NT2/D1 (cell line): ENCODE data around the gene PROM1.

Experiments
- DNase-seq: peaks from one replicate; pipeline ENCODE4 v3.0.0-alpha.2; 2011; ENCODE audit warnings: low read depth, low spot score
- H3K27me3 ChIP-seq: 2 replicates; pipeline ENCODE4 v1.6.0; 2011; ENCODE audit warnings: mild to moderate bottlenecking; ENCODE audit not compliant: insufficient read length, insufficient read depth
- H3K36me3 ChIP-seq: 2 replicates; pipeline ENCODE4 v1.6.1; 2011; ENCODE audit warnings: mild to moderate bottlenecking, low read length, mixed read lengths; ENCODE audit not compliant: insufficient read depth, insufficient read length
- H3K4me1 ChIP-seq: 2 replicates; pipeline ENCODE4 v1.5.1; 2011; ENCODE audit not compliant: insufficient read depth, insufficient read length
- H3K4me3 ChIP-seq: 2 replicates; pipeline ENCODE4 v1.5.1; 2011; ENCODE audit warnings: low read depth; ENCODE audit not compliant: insufficient read length
- H3K9ac ChIP-seq: 2 replicates; pipeline ENCODE4 v1.6.0; 2011; ENCODE audit warnings: low read depth; ENCODE audit not compliant: insufficient read length
- H3K9me3 ChIP-seq: 2 replicates; pipeline ENCODE4 v1.5.1; 2011; ENCODE audit warnings: mild to moderate bottlenecking, low read length; ENCODE audit not compliant: insufficient read depth
- SUZ12 ChIP-seq: IDR thresholded peaks from 2 replicates; pipeline ENCODE4 v1.6.1; 2011; ENCODE audit not compliant: insufficient read length, insufficient read depth; ENCODE audit errors: extremely low read depth
- YY1 ChIP-seq: IDR thresholded peaks from 2 replicates; pipeline ENCODE4 v1.6.1; 2011; ENCODE audit not compliant: insufficient read length, insufficient read depth
- ZNF274 ChIP-seq: IDR thresholded peaks from 2 replicates; pipeline ENCODE4 v1.6.1; 2011; ENCODE audit warnings: mild to moderate bottlenecking, low read depth, low read length

PROM1 gene

DNA sequence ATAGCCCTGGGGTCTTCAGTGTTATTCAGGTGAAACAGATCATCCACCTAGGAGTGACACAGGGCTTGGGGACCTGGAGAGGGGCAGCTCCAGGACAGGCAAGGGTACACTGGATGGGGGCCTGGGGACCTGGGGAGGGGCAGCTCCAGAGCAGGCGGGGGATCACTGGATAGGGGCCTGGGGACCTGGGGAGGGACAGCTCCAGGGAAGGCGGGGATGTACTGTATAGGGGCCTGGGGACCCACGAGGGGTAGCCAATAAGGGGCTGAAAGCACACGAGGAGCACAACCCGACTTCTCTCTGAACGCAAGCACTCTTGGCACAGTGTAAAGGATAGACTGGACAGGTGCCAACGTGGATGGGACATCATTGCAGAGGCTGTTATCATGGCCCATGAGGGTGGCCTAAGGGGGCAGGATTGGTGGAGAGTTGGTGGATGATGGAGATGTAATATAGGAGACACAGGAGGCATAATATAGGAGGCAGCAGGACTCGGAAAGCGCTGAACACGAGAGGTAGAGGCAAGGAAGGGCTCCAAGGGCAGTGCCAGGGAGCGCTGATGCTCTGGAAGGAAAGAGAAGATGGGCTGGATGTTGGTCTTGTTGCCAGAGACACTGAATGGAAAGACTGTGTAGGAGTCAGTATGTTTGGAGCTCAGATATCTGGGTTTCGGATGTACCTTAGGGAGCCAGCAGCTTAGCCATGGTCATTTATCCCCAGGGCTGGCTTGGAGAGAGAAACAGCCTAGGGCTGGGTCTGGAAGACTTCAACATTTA lies 82.9 kb downstream of the PROM1 start:
- no peak for DNase-seq
- Histone ChIP-seq H3K27me3 (no peaks in the 10 kb centered on the region), H3K9me3 (no peaks in the 10 kb centered on the region), H3K4me1 (peaks cover 5% of the 10 kb centered on the region), H3K36me3 (peaks cover 20% of the 10 kb centered on the region), H3K9ac (no peak overlapping the region), H3K4me3 (no peak overlapping the region)
- TF ChIP-seq ZNF274 = no peak
- no peak for TF ChIP-seq SUZ12
- no peak for TF ChIP-seq YY1

- Histone ChIP-seq H3K36me3 (peaks cover 42% of the 10 kb centered on the region), H3K4me1 (peaks cover 5% of the 10 kb centered on the region), H3K9ac (no peak overlapping the region), H3K4me3 (no peak overlapping the region), H3K9me3 (no peaks in the 10 kb centered on the region), H3K27me3 (no peaks in the 10 kb centered on the region)
- no peak for DNase-seq
- TF ChIP-seq SUZ12 = no peak
- no peak for TF ChIP-seq YY1
- no peak for TF ChIP-seq ZNF274
Measured at GRCh38 chr4:15996773-15997172, 87.0 kb downstream of the PROM1 start.

- Histone ChIP-seq H3K27me3 (no peaks in the 10 kb centered on the region), H3K9me3 (no peaks in the 10 kb centered on the region), H3K36me3 (peaks cover 44% of the 10 kb centered on the region), H3K4me1 (peaks cover under 1% of the 10 kb centered on the region), H3K4me3 (no peak overlapping the region), H3K9ac (no peak overlapping the region)
- no peak for DNase-seq
- TF ChIP-seq ZNF274 (no peak), SUZ12 (no peak), YY1 (no peak)
Measured at GRCh38 chr4:15995826-15996225, 88.0 kb downstream of the PROM1 start.

- no peak overlapping the region for H3K4me3 ChIP-seq
- no peaks in the 10 kb centered on the region for H3K27me3 ChIP-seq
- H3K9ac ChIP-seq = no peak overlapping the region
- H3K36me3 ChIP-seq = peaks cover 60% of the 10 kb centered on the region
- H3K9me3 ChIP-seq = no peaks in the 10 kb centered on the region
- DNase-seq = no peak
- TF ChIP-seq SUZ12 (no peak), ZNF274 (no peak), YY1 (no peak)
- H3K4me1 ChIP-seq = no peaks in the 10 kb centered on the region
Measured at GRCh38 chr4:15992167-15992485, 91.7 kb downstream of the PROM1 start.

DNA sequence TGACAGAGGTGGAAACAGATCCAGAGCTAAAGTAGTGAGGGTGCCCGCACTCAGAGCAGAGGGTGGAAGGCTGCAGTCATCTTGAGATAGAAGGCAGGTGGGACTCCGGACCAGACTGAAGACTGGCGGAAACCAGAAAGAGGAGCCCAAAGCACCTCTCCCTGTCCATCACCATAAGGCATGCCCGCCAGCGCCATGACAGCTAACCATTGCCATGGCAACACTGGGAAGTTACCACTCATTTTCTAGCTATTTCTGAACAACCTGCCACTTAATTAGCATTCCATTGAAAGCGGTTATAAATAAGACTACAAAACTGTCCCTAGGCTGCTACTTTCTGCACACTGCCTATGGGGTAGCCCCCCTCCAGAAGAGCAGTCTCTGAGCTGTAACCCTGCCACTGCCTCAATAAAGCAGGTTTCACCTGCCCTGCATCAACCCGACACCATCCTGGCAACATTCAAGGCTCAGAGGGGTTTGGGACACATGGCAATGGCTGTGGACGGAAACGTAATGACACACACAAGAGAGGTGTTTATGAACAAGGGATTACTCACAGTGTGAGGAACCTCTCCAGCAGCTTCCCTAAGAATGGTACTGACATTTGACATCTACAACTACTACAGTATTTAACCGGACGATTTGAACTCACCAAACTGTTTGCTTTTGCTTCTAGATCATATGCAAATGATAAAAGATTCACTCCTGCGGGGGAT lies 93.1 kb downstream of the PROM1 start:
- H3K27me3 ChIP-seq = no peaks in the 10 kb centered on the region
- no peaks in the 10 kb centered on the region for H3K9me3 ChIP-seq
- H3K4me3 ChIP-seq = no peak overlapping the region
- no peak for TF ChIP-seq SUZ12
- no peak for TF ChIP-seq YY1
- TF ChIP-seq ZNF274 = no peak
- DNase-seq = no peak
- no peak overlapping the region for H3K9ac ChIP-seq
- H3K4me1 ChIP-seq = no peaks in the 10 kb centered on the region
- peaks cover 68% of the 10 kb centered on the region for H3K36me3 ChIP-seq

DNA sequence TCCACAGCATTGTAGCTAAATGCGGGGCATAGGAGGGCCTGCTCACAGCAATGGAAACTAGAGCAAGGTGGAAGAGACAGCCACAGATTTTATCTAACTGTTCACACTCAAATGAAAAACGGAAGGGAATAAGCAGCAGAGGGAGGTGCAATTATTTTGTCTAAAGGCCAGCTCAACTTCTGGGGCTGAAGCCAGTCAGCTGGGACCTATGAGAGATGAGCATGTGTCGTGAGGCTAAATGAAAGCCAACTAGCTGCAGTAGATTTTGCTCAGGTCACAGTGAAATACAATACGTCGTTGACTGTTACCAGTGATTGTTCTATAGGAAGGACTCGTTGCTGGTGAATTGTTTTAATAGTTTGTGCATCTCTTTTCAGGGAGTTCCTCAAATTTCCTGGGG lies 94.4 kb downstream of the PROM1 start:
- Histone ChIP-seq H3K9ac (no peak overlapping the region), H3K36me3 (peaks cover 71% of the 10 kb centered on the region), H3K27me3 (no peaks in the 10 kb centered on the region), H3K4me1 (no peaks in the 10 kb centered on the region), H3K4me3 (no peak overlapping the region), H3K9me3 (0 out of 2 replicates have a peak, but pooled peaks cover 3% of the 10 kb centered on the region)
- no peak for TF ChIP-seq YY1
- no peak for TF ChIP-seq SUZ12
- TF ChIP-seq ZNF274 = no peak
- no peak for DNase-seq

DNA sequence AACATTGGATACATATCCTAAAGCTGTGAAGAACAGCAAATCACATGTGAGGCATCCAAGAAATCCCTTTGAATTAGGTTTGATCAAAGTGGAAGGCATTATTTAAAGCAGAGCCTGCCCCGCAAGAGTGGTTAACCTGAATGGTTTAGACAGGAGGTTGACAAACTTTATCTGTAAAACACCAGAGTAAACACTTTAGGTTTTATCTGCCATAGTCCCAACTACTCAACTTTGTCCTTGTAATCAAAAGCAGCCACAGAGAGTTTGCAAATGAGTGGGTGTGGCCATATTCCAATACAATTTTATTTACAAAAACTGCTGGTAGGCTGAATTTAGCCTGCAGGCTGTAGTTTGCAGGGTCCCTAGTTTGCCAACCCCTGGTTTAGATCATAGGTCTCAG lies 95.6 kb downstream of the PROM1 start:
- Histone ChIP-seq H3K4me3 (no peak overlapping the region), H3K27me3 (no peaks in the 10 kb centered on the region), H3K9me3 (0 out of 2 replicates have a peak, but pooled peaks cover 3% of the 10 kb centered on the region), H3K36me3 (peaks cover 66% of the 10 kb centered on the region), H3K9ac (no peak overlapping the region), H3K4me1 (no peaks in the 10 kb centered on the region)
- no peak for DNase-seq
- no peak for TF ChIP-seq SUZ12
